HepG2 (cell line): ENCODE measurements around the gene WNT3. TPM values are rescaled to one million over a fixed set of nuclear protein-coding genes. Genes with fewer than 3 reads are reported as not detected.

Source experiments
- AGO1 ChIP-seq: fragments of 200-400 bp; formaldehyde crosslinking; IDR thresholded peaks from 2 replicates; pipeline ENCODE4 v1.6.1; 2017; ENCODE audit warnings: mild to moderate bottlenecking, low read depth, low read length, moderate library complexity; ENCODE audit not compliant: poor library complexity, severe bottlenecking
- AHR ChIP-seq: IDR thresholded peaks from 2 replicates; pipeline ENCODE4 v1.6.1; 2018; ENCODE audit warnings: missing genetic modification reagents, missing compliant biosample characterization
- AKAP8 ChIP-seq: sonication (generic); formaldehyde crosslinking; IDR thresholded peaks from 2 replicates; pipeline ENCODE4 v1.5.1; 2020; ENCODE audit warnings: mild to moderate bottlenecking, missing genetic modification reagents
- BCL6 ChIP-seq: IDR thresholded peaks from 2 replicates; pipeline ENCODE4 v1.6.1; 2016; ENCODE audit warnings: missing genetic modification reagents, missing compliant biosample characterization
- CENPT ChIP-seq: sonication (generic); formaldehyde crosslinking; IDR thresholded peaks from 2 replicates; pipeline ENCODE4 v1.8.0; 2022; ENCODE audit warnings: low read depth, mild to moderate bottlenecking, moderate library complexity, missing genetic modification reagents
- CREB1 ChIP-seq, 2 experiments: fragments of 450-650 bp in 1 of 2; IDR thresholded peaks; 2 replicates each; pipeline ENCODE4 v1.6.1; 2016 to 2017; ENCODE audit warnings: control low read depth in 1 of 2, mild to moderate bottlenecking in 1 of 2, missing compliant biosample characterization in 1 of 2, missing genetic modification characterization in 1 of 2
- ERF ChIP-seq: IDR thresholded peaks from 2 replicates; pipeline ENCODE4 v1.6.1; 2018; ENCODE audit warnings: missing biosample characterization, missing genetic modification reagents
- ESRRA ChIP-seq: sonication (generic); formaldehyde crosslinking; IDR thresholded peaks from 2 replicates; pipeline ENCODE4 v1.5.1; 2020; ENCODE audit warnings: mild to moderate bottlenecking, low read depth, missing genetic modification reagents
- FOSL1 ChIP-seq: sonication (generic); formaldehyde crosslinking; IDR thresholded peaks from 2 replicates; pipeline ENCODE4 v1.9.0; 2021; ENCODE audit warnings: missing genetic modification reagents, borderline replicate concordance
- GZF1 ChIP-seq: sonication (generic); formaldehyde crosslinking; IDR thresholded peaks from 2 replicates; pipeline ENCODE4 v1.5.1; 2020; ENCODE audit warnings: mild to moderate bottlenecking, missing genetic modification reagents
- HNRNPH1 ChIP-seq: fragments of 200-400 bp; formaldehyde crosslinking; optimal IDR thresholded peaks from 2 replicates; pipeline ENCODE3; 2017; ENCODE audit warnings: mild to moderate bottlenecking, low read depth, low read length
- KAT2B ChIP-seq: fragments of 150-350 bp; IDR thresholded peaks from 2 replicates; pipeline ENCODE4 v1.6.1; 2014; ENCODE audit warnings: low read depth, low read length, borderline replicate concordance
- KDM3A ChIP-seq: IDR thresholded peaks from 2 replicates; pipeline ENCODE4 v1.6.1; 2018; ENCODE audit warnings: low read depth, missing compliant biosample characterization
- KMT2B ChIP-seq: IDR thresholded peaks from 2 replicates; pipeline ENCODE4 v1.6.1; 2016; ENCODE audit warnings: missing genetic modification reagents, missing compliant biosample characterization
- MTA1 ChIP-seq: sonication (generic); formaldehyde crosslinking; IDR thresholded peaks from 2 replicates; pipeline ENCODE4 v1.4.0; 2020; ENCODE audit warnings: missing genetic modification reagents, mild to moderate bottlenecking, borderline replicate concordance
- NR2F1 ChIP-seq, 2 experiments: fragments of 450-650 bp in 1 of 2; formaldehyde crosslinking in 1 of 2; IDR thresholded peaks; 2 replicates each; pipeline versions ENCODE4 v1.5.0 to v1.6.1; 2016 to 2020; ENCODE audit warnings: mild to moderate bottlenecking in 1 of 2, missing compliant biosample characterization in 1 of 2, missing genetic modification reagents in 1 of 2, moderate library complexity in 1 of 2
- RXRA ChIP-seq: sonication (generic); formaldehyde crosslinking; IDR thresholded peaks from 2 replicates; pipeline ENCODE4 v1.5.1; 2020; ENCODE audit warnings: missing genetic modification reagents
- TBX2 ChIP-seq: sonication (generic); formaldehyde crosslinking; IDR thresholded peaks from 2 replicates; pipeline ENCODE4 v1.5.0; 2020; ENCODE audit warnings: missing genetic modification reagents, mild to moderate bottlenecking, borderline replicate concordance
- TRIM24 ChIP-seq: sonication (generic); formaldehyde crosslinking; IDR thresholded peaks from 2 replicates; pipeline ENCODE4 v1.8.0; 2022; ENCODE audit warnings: mild to moderate bottlenecking, missing genetic modification reagents
- ZFP37 ChIP-seq: sonication (generic); formaldehyde crosslinking; IDR thresholded peaks from 2 replicates; pipeline ENCODE4 v1.4.0; 2020; ENCODE audit warnings: missing genetic modification reagents, borderline replicate concordance
- ZKSCAN1 ChIP-seq: fragments of 150-350 bp; IDR thresholded peaks from 2 replicates; pipeline ENCODE4 v1.6.1; 2014; ENCODE audit warnings: low read length
- ZNF17 ChIP-seq: sonication (generic); formaldehyde crosslinking; IDR thresholded peaks from 2 replicates; pipeline ENCODE4 v1.5.0; 2020; ENCODE audit warnings: mild to moderate bottlenecking, missing genetic modification reagents
- ZNF841 ChIP-seq: sonication (generic); formaldehyde crosslinking; IDR thresholded peaks from 2 replicates; pipeline ENCODE4 v1.8.1; 2023; ENCODE audit warnings: missing genetic modification reagents, borderline replicate concordance
- ZSCAN30 ChIP-seq: sonication (generic); formaldehyde crosslinking; IDR thresholded peaks from 2 replicates; pipeline ENCODE4 v1.5.0; 2020; ENCODE audit warnings: mild to moderate bottlenecking, missing genetic modification reagents
- polyA plus RNA-seq, 8 experiments: library from polyadenylated mRNA; depleted of rRNA in 3 of 8; stranded (reverse) in 7 of 8; unstranded in 1 of 8; fragments of >200 nt; fragmentation: Illumina TruSeq in 4 of 8; extraction: Trizol in 4 of 8; gene quantifications; 2 replicates each; pipeline versions ENCODE4 v1.2.1 to v1.2.3, GENCODE V29; 2011 to 2016; ENCODE audit warnings: low read depth in 4 of 8, missing spikeins in 1 of 8, mixed read lengths in 1 of 8; ENCODE audit not compliant: insufficient read depth in 1 of 8
- total RNA-seq, 5 experiments: library from RNA; depleted of rRNA; stranded (reverse); fragments of >200 nt; fragmentation: Illumina TruSeq; extraction: Trizol; gene quantifications; 2 replicates each; pipeline ENCODE4 v1.2.3, GENCODE V29; 2016; ENCODE audit warnings: low read depth in 1 of 5
- TF ChIP-seq, protein P1 (sequence below): sonication (generic); formaldehyde crosslinking; IDR thresholded peaks from 2 replicates; pipeline ENCODE4 v1.5.0; 2020; ENCODE audit warnings: missing genetic modification reagents, mild to moderate bottlenecking, borderline replicate concordance
- TF ChIP-seq, protein P2 (sequence below): sonication (generic); formaldehyde crosslinking; IDR thresholded peaks from 2 replicates; pipeline ENCODE4 v1.5.0; 2020; ENCODE audit warnings: missing genetic modification reagents
- TF ChIP-seq, protein P3 (sequence below): sonication (generic); formaldehyde crosslinking; IDR thresholded peaks from 2 replicates; pipeline ENCODE4 v1.8.1; 2023; ENCODE audit warnings: mild to moderate bottlenecking, moderate library complexity, missing genetic modification reagents
- TF ChIP-seq, protein P4 (sequence below): sonication (generic); formaldehyde crosslinking; IDR thresholded peaks from 2 replicates; pipeline ENCODE4 v1.4.0; 2020; ENCODE audit warnings: missing genetic modification reagents

The WNT3 gene
- total and polyA plus RNA-seq, 2 of the 13 experiments (the other 11 are each of a cell fraction or from before 2014, with no cell fraction given): 8.5 to 10.3 TPM

DNA sequence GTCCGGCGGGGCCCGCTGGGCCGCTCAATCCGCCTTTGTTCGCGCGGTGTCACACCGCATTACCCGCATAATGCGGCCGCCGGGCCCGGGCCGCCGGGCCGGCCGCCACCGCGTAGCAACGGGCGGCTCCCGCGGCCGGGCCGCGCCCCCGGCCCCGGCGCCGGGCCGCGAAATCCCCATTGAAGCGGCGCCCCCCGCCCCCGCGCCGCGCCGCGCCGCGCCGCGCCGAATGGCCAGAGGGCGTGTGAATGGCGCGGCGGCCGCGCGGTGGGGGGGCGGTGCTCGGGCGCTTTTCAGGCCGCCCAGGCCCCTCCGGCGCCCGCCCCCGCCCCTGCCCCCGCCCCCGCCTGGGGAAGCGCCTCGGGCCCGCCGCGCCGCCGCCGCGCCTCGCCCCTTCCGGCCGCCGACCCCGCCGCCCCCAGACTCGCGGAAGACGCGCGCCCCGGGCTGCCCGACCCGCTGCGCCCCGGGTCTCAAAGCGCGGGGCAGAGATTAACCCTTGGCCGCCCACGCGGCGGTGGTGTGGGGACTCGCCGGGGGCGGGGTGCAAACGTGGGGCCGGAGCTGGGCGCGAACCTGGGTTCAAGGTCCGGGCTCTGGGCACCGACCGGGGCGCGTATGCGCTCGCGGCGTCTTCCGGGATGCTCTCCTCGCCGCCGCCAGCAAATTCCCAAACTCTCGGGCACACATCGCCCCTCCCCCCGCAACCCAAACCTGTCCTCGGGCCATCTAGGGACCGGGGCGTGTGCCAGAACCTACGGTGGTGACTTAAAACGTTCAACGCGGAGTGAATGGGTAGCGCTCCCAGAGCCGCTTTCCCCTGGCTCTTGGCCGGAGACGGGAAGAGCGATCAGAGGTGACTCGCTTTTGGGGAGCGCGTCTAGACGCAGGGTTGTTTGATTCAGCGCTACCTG, 46.7 kb downstream of the WNT3 start (continued):
- TF ChIP-seq, protein P1, sequence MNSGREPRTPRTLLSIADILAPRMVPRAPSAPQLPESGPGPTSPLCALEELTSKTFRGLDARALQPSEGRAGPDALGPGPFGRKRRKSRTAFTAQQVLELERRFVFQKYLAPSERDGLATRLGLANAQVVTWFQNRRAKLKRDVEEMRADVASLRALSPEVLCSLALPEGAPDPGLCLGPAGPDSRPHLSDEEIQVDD (CRISPR knock-in tag): peak; percentile 57; the same call in 1 of the 2 replicates
- TF ChIP-seq TBX2 (CRISPR knock-in tag) (peak; percentile 91), CENPT (CRISPR knock-in tag) (no peak), ZKSCAN1 (no peak; the same call in 1 of the 2 replicates), ERF (CRISPR knock-in tag) (peak; percentile 61), AKAP8 (CRISPR knock-in tag) (peak; percentile 66; the same call in 1 of the 2 replicates), BCL6 (CRISPR knock-in tag) (peak; percentile 75), ZSCAN30 (CRISPR knock-in tag) (no peak; the same call in 1 of the 2 replicates), GZF1 (peak; percentile 79), AGO1 (no peak), ZNF841 (CRISPR knock-in tag) (0 out of 2 replicates have a peak, but pooled peaks have one; percentile 9), ZFP37 (CRISPR knock-in tag) (peak; percentile 80; the same call in 1 of the 2 replicates), HNRNPH1 (no peak), ZNF17 (no peak), TRIM24 (no peak), NR2F1 (CRISPR knock-in tag; IDR thresholded peaks at IDR 0.05) (no peak), KDM3A (CRISPR knock-in tag) (peak; percentile 92; the same call in 1 of the 2 replicates), AHR (peak; percentile 81; the same call in 1 of the 2 replicates), FOSL1 (CRISPR knock-in tag) (no peak), ESRRA (CRISPR knock-in tag) (peak; percentile 74; the same call in 1 of the 2 replicates), KAT2B (no peak), RXRA (CRISPR knock-in tag) (peak; percentile 90), MTA1 (CRISPR knock-in tag) (peak; percentile 85; the same call in 1 of the 2 replicates), CREB1 (IDR thresholded peaks at IDR 0.05) (no peak), CREB1 (CRISPR knock-in tag; IDR thresholded peaks at IDR 0.05) (no peak), KMT2B (peak; percentile 68)
- TF ChIP-seq, protein P2, sequence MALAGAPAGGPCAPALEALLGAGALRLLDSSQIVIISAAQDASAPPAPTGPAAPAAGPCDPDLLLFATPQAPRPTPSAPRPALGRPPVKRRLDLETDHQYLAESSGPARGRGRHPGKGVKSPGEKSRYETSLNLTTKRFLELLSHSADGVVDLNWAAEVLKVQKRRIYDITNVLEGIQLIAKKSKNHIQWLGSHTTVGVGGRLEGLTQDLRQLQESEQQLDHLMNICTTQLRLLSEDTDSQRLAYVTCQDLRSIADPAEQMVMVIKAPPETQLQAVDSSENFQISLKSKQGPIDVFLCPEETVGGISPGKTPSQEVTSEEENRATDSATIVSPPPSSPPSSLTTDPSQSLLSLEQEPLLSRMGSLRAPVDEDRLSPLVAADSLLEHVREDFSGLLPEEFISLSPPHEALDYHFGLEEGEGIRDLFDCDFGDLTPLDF (CRISPR knock-in tag): peak; percentile 85
- TF ChIP-seq, protein P3, sequence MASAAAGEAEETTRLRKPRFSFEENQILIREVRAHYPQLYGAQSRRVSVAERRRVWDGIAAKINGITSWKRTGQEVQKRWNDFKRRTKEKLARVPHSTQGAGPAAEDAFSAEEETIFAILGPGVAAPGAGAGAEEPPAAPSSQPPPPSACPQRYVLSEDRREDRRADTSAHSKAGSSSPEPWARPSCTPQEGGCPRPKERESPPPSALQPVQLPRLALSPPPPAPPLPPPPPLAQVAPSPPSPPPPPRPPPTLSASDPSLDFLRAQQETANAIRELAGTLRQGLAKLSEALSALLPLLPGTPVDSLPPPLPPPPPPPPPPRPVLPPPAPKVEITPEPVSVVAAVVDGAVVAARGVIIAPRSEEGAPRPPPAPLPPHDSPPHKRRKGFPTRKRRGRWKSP: peak; percentile 92
- TF ChIP-seq, protein P4, sequence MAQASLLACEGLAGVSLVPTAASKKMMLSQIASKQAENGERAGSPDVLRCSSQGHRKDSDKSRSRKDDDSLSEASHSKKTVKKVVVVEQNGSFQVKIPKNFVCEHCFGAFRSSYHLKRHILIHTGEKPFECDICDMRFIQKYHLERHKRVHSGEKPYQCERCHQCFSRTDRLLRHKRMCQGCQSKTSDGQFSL (CRISPR knock-in tag): peak; percentile 76
